IMR-90 (cell line): ENCODE measurements around the gene CDC42EP3. TPM values are rescaled to one million over a fixed set of nuclear protein-coding genes. Genes with fewer than 3 reads are reported as not detected.

ENCODE experiments used
- ATAC-seq: fragments of 200-7000 bp; cut with Tn5 transposase; 2 replicates; pipeline ENCODE4 v1.9.1; 2020; ENCODE audit warnings: low read depth, mild to moderate bottlenecking, moderate library complexity
- BruUV-seq: library from RNA; stranded (reverse); fragments of 400-500 nt; replicated peaks from 2 replicates; lab custom pipeline; 2021; lab: Mats Ljungman, UMichigan
- CTCF ChIA-PET: fragments of 300-600 bp; formaldehyde crosslinking; extraction: SDS; loops from one replicate; lab custom pipeline; 2021; ENCODE audit warnings: antibody characterized with exemption; lab: Yijun Ruan, JAX
- POLR2A ChIA-PET: fragments of 300-600 bp; sonication (Branson Sonifier 250); formaldehyde crosslinking; loops from one replicate; lab custom pipeline; 2022; ENCODE audit warnings: antibody characterized with exemption; ENCODE audit not compliant: unreplicated experiment; lab: Charles Lee
- DNase-seq: peaks from one replicate; pipeline ENCODE4 v3.0.0; 2013
- H2AFZ ChIP-seq: replicated peaks from 2 replicates; pipeline ENCODE3; 2013; ENCODE audit warnings: low read length, mild to moderate bottlenecking; ENCODE audit not compliant: poor library complexity
- H2AK5ac ChIP-seq: 2 replicates; pipeline ENCODE4 v1.6.1; 2013; ENCODE audit warnings: low read depth, low read length, inconsistent platforms
- H2AK9ac ChIP-seq: replicated peaks from 2 replicates; pipeline ENCODE3; 2013; ENCODE audit warnings: mild to moderate bottlenecking, low read depth, low read length, moderate library complexity; ENCODE audit not compliant: poor library complexity
- H2BK120ac ChIP-seq: 2 replicates; pipeline ENCODE4 v1.6.1; 2013; ENCODE audit warnings: low read depth, low read length, inconsistent platforms
- H2BK15ac ChIP-seq: 3 replicates; pipeline ENCODE4 v1.6.1; 2013; ENCODE audit warnings: low read depth, low read length, inconsistent platforms
- H2BK20ac ChIP-seq: 2 replicates; pipeline ENCODE4 v1.6.1; 2013; ENCODE audit warnings: low read depth, mild to moderate bottlenecking, inconsistent platforms, low read length, moderate library complexity
- H2BK5ac ChIP-seq: 2 replicates; pipeline ENCODE4 v1.6.1; 2013; ENCODE audit warnings: mild to moderate bottlenecking, low read depth, low read length, inconsistent platforms; ENCODE audit not compliant: poor library complexity, severe bottlenecking
- H3K14ac ChIP-seq: replicated peaks from 2 replicates; pipeline ENCODE4 v1.6.1; 2013; ENCODE audit warnings: low read depth, low read length, inconsistent platforms
- H3K18ac ChIP-seq: 2 replicates; pipeline ENCODE4 v1.6.1; 2013; ENCODE audit warnings: low read depth, low read length, control low read depth
- H3K23ac ChIP-seq: 2 replicates; pipeline ENCODE4 v1.6.1; 2013; ENCODE audit warnings: low read depth, low read length, inconsistent platforms
- H3K27ac ChIP-seq: 2 replicates; pipeline ENCODE4 v1.5.1; 2013; ENCODE audit warnings: mild to moderate bottlenecking, control low read depth, low read length; ENCODE audit not compliant: insufficient read depth
- H3K27me3 ChIP-seq: 2 replicates; pipeline ENCODE4 v1.6.1; 2013; ENCODE audit warnings: low read length; ENCODE audit not compliant: control insufficient read depth, insufficient read depth
- H3K36me3 ChIP-seq: 2 replicates; pipeline ENCODE4 v1.6.1; 2013; ENCODE audit warnings: low read length, mixed read lengths; ENCODE audit not compliant: control insufficient read depth, insufficient read depth
- H3K4ac ChIP-seq: 2 replicates; pipeline ENCODE4 v1.6.1; 2013; ENCODE audit warnings: low read depth, low read length, inconsistent platforms
- H3K4me1 ChIP-seq: 2 replicates; pipeline ENCODE4 v1.6.1; 2013; ENCODE audit warnings: low read length, mixed read lengths; ENCODE audit not compliant: control insufficient read depth, insufficient read depth
- H3K4me2 ChIP-seq: 2 replicates; pipeline ENCODE4 v1.6.1; 2013; ENCODE audit warnings: low read depth, mild to moderate bottlenecking, control low read depth, low read length, moderate library complexity
- H3K4me3 ChIP-seq: 2 replicates; pipeline ENCODE4 v1.5.1; 2013; ENCODE audit warnings: low read depth, mild to moderate bottlenecking, control low read depth, low read length, moderate library complexity; ENCODE audit not compliant: insufficient read depth
- H3K56ac ChIP-seq: 2 replicates; pipeline ENCODE4 v1.6.1; 2013; ENCODE audit warnings: low read length, inconsistent platforms; ENCODE audit not compliant: insufficient read depth; ENCODE audit errors: extremely low read depth
- H3K79me1 ChIP-seq, 2 experiments: 2 replicates each; pipeline ENCODE4 v1.6.1; 2013; ENCODE audit warnings: low read length in 2 of 2, inconsistent platforms in 1 of 2, low read depth in 1 of 2
- H3K9ac ChIP-seq: 2 replicates; pipeline ENCODE4 v1.6.1; 2013; ENCODE audit warnings: low read depth, low read length, control low read depth
- H3K9me1 ChIP-seq: 2 replicates; pipeline ENCODE4 v1.6.1; 2013; ENCODE audit warnings: low read length, inconsistent platforms; ENCODE audit not compliant: insufficient read depth
- H3K9me3 ChIP-seq: 2 replicates; pipeline ENCODE4 v1.6.1; 2013; ENCODE audit warnings: low read length; ENCODE audit not compliant: control insufficient read depth, insufficient read depth
- H4K20me1 ChIP-seq: 2 replicates; pipeline ENCODE4 v1.6.1; 2013; ENCODE audit warnings: low read length, inconsistent platforms; ENCODE audit not compliant: insufficient read depth
- H4K5ac ChIP-seq: 2 replicates; pipeline ENCODE4 v1.6.1; 2013; ENCODE audit warnings: mild to moderate bottlenecking, low read depth, low read length, control low read depth
- H4K8ac ChIP-seq, 2 experiments: 2 replicates each; pipeline ENCODE4 v1.6.1; 2013; ENCODE audit warnings: low read depth in 2 of 2, low read length in 2 of 2, control low read depth in 1 of 2, inconsistent platforms in 1 of 2
- H4K91ac ChIP-seq: 2 replicates; pipeline ENCODE4 v1.6.1; 2013; ENCODE audit warnings: low read depth, low read length, inconsistent platforms; ENCODE audit not compliant: insufficient read depth
- BHLHE40 ChIP-seq: fragments of 150-350 bp; IDR thresholded peaks from 2 replicates; pipeline ENCODE4 v1.6.1; 2016; ENCODE audit warnings: mild to moderate bottlenecking, low read depth, low read length
- CTCF ChIP-seq: conservative IDR thresholded peaks from 2 replicates; pipeline ENCODE4 v1.5.1; 2012; ENCODE audit warnings: mild to moderate bottlenecking, low read depth, low read length, improper control_type of control experiment
- ELK1 ChIP-seq: fragments of 150-350 bp; IDR thresholded peaks from 2 replicates; pipeline ENCODE4 v1.6.1; 2016; ENCODE audit warnings: low read depth, mild to moderate bottlenecking, low read length, moderate library complexity, borderline replicate concordance
- MAFK ChIP-seq: IDR thresholded peaks from 2 replicates; pipeline ENCODE4 v1.6.1; 2012; ENCODE audit warnings: low read depth, low read length, improper control_type of control experiment
- MAZ ChIP-seq: IDR thresholded peaks from 2 replicates; pipeline ENCODE4 v1.6.1; 2012; ENCODE audit warnings: low read depth, mild to moderate bottlenecking, low read length, improper control_type of control experiment, moderate library complexity, borderline replicate concordance
- NFE2L2 ChIP-seq: fragments of 150-350 bp; IDR thresholded peaks from 2 replicates; pipeline ENCODE4 v1.6.1; 2016; ENCODE audit warnings: low read depth, mild to moderate bottlenecking, low read length
- POLR2A ChIP-seq: IDR thresholded peaks from 2 replicates; pipeline ENCODE4 v1.6.1; 2012; ENCODE audit warnings: mild to moderate bottlenecking, low read depth, low read length
- RAD21 ChIP-seq: IDR thresholded peaks from 2 replicates; pipeline ENCODE4 v1.6.1; 2012; ENCODE audit warnings: low read length, improper control_type of control experiment
- RFX5 ChIP-seq: IDR thresholded peaks from 2 replicates; pipeline ENCODE4 v1.8.0; 2012; ENCODE audit warnings: low read depth, mild to moderate bottlenecking, low read length, moderate library complexity
- USF2 ChIP-seq: fragments of 150-350 bp; IDR thresholded peaks from 2 replicates; pipeline ENCODE4 v1.6.1; 2017; ENCODE audit warnings: mild to moderate bottlenecking, antibody characterized with exemption, low read length, low read depth
- WGBS, 2 experiments: methylation state at CpG; one replicate each; pipeline versions ENCODE4 v1.1.5 to v1.1.7; 2013; ENCODE audit warnings: missing lambda C conversion rate in 2 of 2; ENCODE audit not compliant: insufficient read length in 1 of 2; ENCODE audit errors: extremely low coverage in 2 of 2; 5-methylcytosine and 5-hydroxymethylcytosine counted together
- dilution Hi-C: fragments of 300-500 bp; cut with HindIII; formaldehyde crosslinking; loops from one replicate; pipeline ENCODE4 v1.14.3; 2018; ENCODE audit warnings: low sequenced_read_pairs; ENCODE audit not compliant: unreplicated experiment
- in situ Hi-C: fragments of 300-500 bp; cut with MboI; formaldehyde crosslinking; loops from 3 replicates; pipeline ENCODE4 v1.14.3; 2019; ENCODE audit warnings: low sequenced_read_pairs, inconsistent platforms, mixed read lengths
- intact Hi-C: fragments of 100-400 bp; cut with micrococcal nuclease; formaldehyde crosslinking; loops from 2 replicates; pipeline ENCODE4 v1.10.0; 2022
- polyA plus RNA-seq, 3 experiments: library from polyadenylated mRNA; depleted of rRNA; stranded (reverse); fragments of >200 nt; gene quantifications; 2 replicates each; pipeline ENCODE4 v1.2.3, GENCODE V29; 2012; ENCODE audit warnings: low replicate concordance in 1 of 3
- total RNA-seq: library from RNA; depleted of rRNA; stranded (reverse); fragments of >200 nt; gene quantifications from 2 replicates; pipeline ENCODE4 v1.2.3, GENCODE V29; 2012

CDC42EP3 gene
- total and polyA plus RNA-seq, 2 of the 4 experiments (the other 2 are of a cell fraction), result 167 to 193 TPM

- intact Hi-C loops, result no loop called here
- TF ChIP-seq RAD21, result no peak
- TF ChIP-seq RFX5, result no peak
- TF ChIP-seq BHLHE40, result no peak
- TF ChIP-seq MAZ, result no peak
- TF ChIP-seq CTCF, result no peak
- no peak for TF ChIP-seq ELK1
- TF ChIP-seq NFE2L2, result no peak
- no peak for TF ChIP-seq POLR2A
- TF ChIP-seq USF2, result no peak
- no peak for TF ChIP-seq MAFK
- H3K4me3 ChIP-seq, result no peak overlapping the region
Measured at GRCh38 chr2:37705191-37705590, 33.7 kb upstream of the CDC42EP3 start.

More at GRCh38 chr2:37705191-37705590, 33.7 kb upstream of the CDC42EP3 start:
- Histone ChIP-seq H2AK9ac (no peak overlapping the region), H3K9me1 (peaks cover 10% of the 10 kb centered on the region), H2BK15ac (peak overlapping the region; percentile 24; the same call in 1 of the 3 replicates), H4K91ac (no peak overlapping the region), H3K27me3 (no peaks in the 10 kb centered on the region), H3K18ac (peak overlapping the region; percentile 72; the same call in 1 of the 2 replicates), H3K4ac (peak overlapping the region; percentile 48; the same call in 1 of the 2 replicates), H4K20me1 (no peaks in the 10 kb centered on the region), H3K9me3 (no peaks in the 10 kb centered on the region), H4K8ac (peak overlapping the region in 1 of 2 experiments; percentile 37; a peak in 1 of 4 replicates), H3K9ac (no peak overlapping the region), H2BK20ac (no peak overlapping the region), H3K4me2 (no peak overlapping the region), H2AK5ac (no peak overlapping the region), H3K79me1 (peaks cover 3 to 4% of the 10 kb centered on the region in 2 experiments; a peak in 3 of 4 replicates), H2AFZ (no peak overlapping the region), H3K23ac (0 out of 2 replicates have a peak overlapping the region, but pooled peaks have one; percentile 8), H3K4me1 (peaks cover 4% of the 10 kb centered on the region), H3K56ac (no peak overlapping the region), H3K14ac (no peak overlapping the region; the same call in 1 of the 2 replicates), H3K36me3 (no peaks in the 10 kb centered on the region), H4K5ac (peak overlapping the region; percentile 37; the same call in 1 of the 2 replicates), H2BK5ac (no peak overlapping the region), H3K27ac (no peak overlapping the region), H2BK120ac (peak overlapping the region; percentile 58)
- peak; percentile 21 for DNase-seq
- ChIA-PET CTCF (no interaction called here), POLR2A (no interaction called here)
- in situ Hi-C loops, result no loop called here
- no peak for ATAC-seq
- BruUV-seq, result no TSS peak
- WGBS, 2 experiments, result no CpG with 5 or more reads among the region's 2 CpGs
- dilution Hi-C loops, result no loop called here
